Endothelial cell of umbilical vein (primary cell): ENCODE data around the gene FUT6. TPM values are rescaled to one million over a fixed set of nuclear protein-coding genes. Genes with fewer than 3 reads are reported as not detected.

Experiments used
- BruUV-seq: library from RNA; stranded (reverse); fragments of 400-500 nt; replicated peaks from 2 replicates; lab custom pipeline; 2021; lab: Mats Ljungman, UMichigan
- CTCF ChIA-PET: fragments of 300-600, 350-600 bp; sonication (Branson Sonifier 250); formaldehyde crosslinking; loops from one replicate; lab custom pipeline; 2021; ENCODE audit warnings: antibody characterized with exemption, inconsistent platforms; lab: Charles Lee
- POLR2A ChIA-PET: fragments of 300-600, 350-600 bp; sonication (Branson Sonifier 250); formaldehyde crosslinking; loops from one replicate; lab custom pipeline; 2021; ENCODE audit warnings: antibody characterized with exemption, inconsistent platforms; lab: Charles Lee
- DNase-seq: peaks from one replicate; pipeline ENCODE4 v3.0.0-alpha.2; 2011; ENCODE audit warnings: low read depth, low spot score
- FAIRE-seq: peaks from 2 replicates; lab custom pipeline; 2011; peaks lifted over from hg19 to GRCh38; lab: Jason Lieb, UNC
- H2AFZ ChIP-seq: 2 replicates; pipeline ENCODE4 v1.6.0; 2012; ENCODE audit warnings: low read depth, low read length, control low read depth, inconsistent platforms
- H3K27ac ChIP-seq: 2 replicates; pipeline ENCODE4 v1.5.1; 2011; ENCODE audit warnings: low read depth, mild to moderate bottlenecking, control low read depth, low read length, moderate library complexity; ENCODE audit not compliant: insufficient read depth
- H3K27me3 ChIP-seq, 2 experiments: 2 replicates each; pipeline versions ENCODE4 v1.6.0 to v1.6.1; 2011; ENCODE audit warnings: low read length in 2 of 2, mixed read lengths in 1 of 2; ENCODE audit not compliant: control insufficient read depth in 2 of 2, insufficient read depth in 2 of 2
- H3K36me3 ChIP-seq, 2 experiments: 2 replicates in 1 of 2; 3 replicates in 1 of 2; pipeline ENCODE4 v1.5.1; 2011; ENCODE audit warnings: low read length in 2 of 2, mild to moderate bottlenecking in 1 of 2, moderate library complexity in 1 of 2; ENCODE audit not compliant: control insufficient read depth in 2 of 2, insufficient read depth in 2 of 2; ENCODE audit errors: extremely low read depth in 1 of 2
- H3K4me1 ChIP-seq: 3 replicates; pipeline ENCODE4 v1.5.1; 2011; ENCODE audit warnings: mild to moderate bottlenecking, low read length; ENCODE audit not compliant: control insufficient read depth, insufficient read depth; ENCODE audit errors: extremely low read depth
- H3K4me2 ChIP-seq: 2 replicates; pipeline ENCODE4 v1.6.1; 2011; ENCODE audit warnings: low read length, control low read depth, mixed read lengths; ENCODE audit not compliant: insufficient read depth
- H3K4me3 ChIP-seq, 3 experiments: fragments of 200-600 bp in 1 of 3; sonication (generic), shearing (Covaris generic) in 1 of 3; replicated peaks in 1 of 3; 2 replicates each; pipeline ENCODE4 v1.5.1; 2011 to 2016; ENCODE audit warnings: control low read depth in 3 of 3, low read length in 3 of 3, mild to moderate bottlenecking in 2 of 3, inconsistent platforms in 1 of 3, low read depth in 1 of 3, moderate library complexity in 1 of 3; ENCODE audit not compliant: insufficient read depth in 1 of 3
- H3K79me2 ChIP-seq: 2 replicates; pipeline ENCODE4 v1.6.0; 2012; ENCODE audit warnings: low read length, inconsistent platforms; ENCODE audit not compliant: control insufficient read depth, insufficient read depth
- H3K9ac ChIP-seq: replicated peaks from 2 replicates; pipeline ENCODE3; 2011; ENCODE audit warnings: low read length, control low read depth; ENCODE audit not compliant: insufficient read depth; ENCODE audit errors: extremely low read depth
- H3K9me1 ChIP-seq: replicated peaks from 3 replicates; pipeline ENCODE4 v1.6.0; 2011; ENCODE audit warnings: mild to moderate bottlenecking, low read length; ENCODE audit not compliant: control insufficient read depth, insufficient read depth; ENCODE audit errors: extremely low read depth
- H3K9me3 ChIP-seq: replicated peaks from 2 replicates; pipeline ENCODE4 v1.5.1; 2012; ENCODE audit warnings: low read length, inconsistent platforms; ENCODE audit not compliant: control insufficient read depth, insufficient read depth
- H4K20me1 ChIP-seq: replicated peaks from 2 replicates; pipeline ENCODE3; 2011; ENCODE audit warnings: mild to moderate bottlenecking, low read length; ENCODE audit not compliant: control insufficient read depth, insufficient read depth; ENCODE audit errors: extremely low read depth
- EZH2 ChIP-seq: IDR thresholded peaks from 2 replicates; pipeline ENCODE4 v1.6.1; 2012; ENCODE audit warnings: borderline replicate concordance, low read depth, mild to moderate bottlenecking, moderate library complexity, low read length, inconsistent platforms; ENCODE audit not compliant: severe bottlenecking
- FOS ChIP-seq: IDR thresholded peaks from 2 replicates; pipeline ENCODE4 v1.6.1; 2011; ENCODE audit warnings: mild to moderate bottlenecking, low read length, moderate library complexity, borderline replicate concordance; ENCODE audit not compliant: insufficient read depth
- GATA2 ChIP-seq: IDR thresholded peaks from 2 replicates; pipeline ENCODE4 v1.7.0; 2011; ENCODE audit warnings: low read depth, mild to moderate bottlenecking, moderate library complexity, mixed read lengths, low read length; ENCODE audit not compliant: insufficient read length, insufficient read depth
- JUN ChIP-seq: IDR thresholded peaks from 2 replicates; pipeline ENCODE4 v1.6.1; 2011; ENCODE audit warnings: borderline replicate concordance, low read depth; ENCODE audit not compliant: insufficient read length, insufficient read depth
- MAX ChIP-seq: IDR thresholded peaks from 2 replicates; pipeline ENCODE4 v1.6.1; 2011; ENCODE audit not compliant: insufficient read depth, insufficient read length
- MYC ChIP-seq: IDR thresholded peaks from one replicate; pipeline ENCODE4 v1.6.1; 2011; ENCODE audit warnings: mild to moderate bottlenecking, low read depth, low read length
- POLR2A ChIP-seq: IDR thresholded peaks from 2 replicates; pipeline ENCODE4 v1.6.1; 2012; ENCODE audit warnings: low read depth, mild to moderate bottlenecking, control low read depth, low read length
- POLR2AphosphoS5 ChIP-seq: IDR thresholded peaks from 2 replicates; pipeline ENCODE4 v1.6.1; 2012; ENCODE audit warnings: low read depth, mild to moderate bottlenecking, control low read depth, low read length, moderate library complexity; ENCODE audit not compliant: insufficient read depth
- dilution Hi-C: fragments of 300-500 bp; cut with MboI; formaldehyde crosslinking; loops from one replicate; pipeline ENCODE4 v1.15.0; 2019; ENCODE audit warnings: low sequenced_read_pairs; ENCODE audit not compliant: extremely low pct_ligation_motif_present
- intact Hi-C: fragments of 100-400 bp; cut with micrococcal nuclease; formaldehyde crosslinking; loops from one replicate; pipeline ENCODE4 v1.10.0; 2022
- polyA plus RNA-seq, 4 experiments: library from polyadenylated mRNA; depleted of rRNA in 3 of 4; stranded (reverse) in 3 of 4; unstranded in 1 of 4; fragments of >200 nt; gene quantifications; 2 replicates each; pipeline versions ENCODE4 v1.2.1 to v1.2.3, GENCODE V29; 2011 to 2012; ENCODE audit warnings: missing spikeins in 1 of 4
- total RNA-seq: library from RNA; stranded (reverse); gene quantifications from 2 replicates; pipeline ENCODE4 v1.2.3, GENCODE V29; 2021
- TF ChIP-seq, protein P1 (sequence below), 2 donors: IDR thresholded peaks; 1 replicate in 1 of 2; 2 replicates in 1 of 2; pipeline ENCODE4 v1.5.1; 2011; ENCODE audit warnings: low read length in 2 of 2, mild to moderate bottlenecking in 2 of 2, moderate library complexity in 2 of 2, control low read depth in 1 of 2, inconsistent platforms in 1 of 2, low read depth in 1 of 2; ENCODE audit not compliant: insufficient read depth in 1 of 2; ENCODE audit errors: extremely low read depth in 1 of 2

FUT6 gene
- total and polyA plus RNA-seq, 2 donors (not counting 3 experiments of a cell fraction or from before 2014, with no cell fraction given): not detected

DNA sequence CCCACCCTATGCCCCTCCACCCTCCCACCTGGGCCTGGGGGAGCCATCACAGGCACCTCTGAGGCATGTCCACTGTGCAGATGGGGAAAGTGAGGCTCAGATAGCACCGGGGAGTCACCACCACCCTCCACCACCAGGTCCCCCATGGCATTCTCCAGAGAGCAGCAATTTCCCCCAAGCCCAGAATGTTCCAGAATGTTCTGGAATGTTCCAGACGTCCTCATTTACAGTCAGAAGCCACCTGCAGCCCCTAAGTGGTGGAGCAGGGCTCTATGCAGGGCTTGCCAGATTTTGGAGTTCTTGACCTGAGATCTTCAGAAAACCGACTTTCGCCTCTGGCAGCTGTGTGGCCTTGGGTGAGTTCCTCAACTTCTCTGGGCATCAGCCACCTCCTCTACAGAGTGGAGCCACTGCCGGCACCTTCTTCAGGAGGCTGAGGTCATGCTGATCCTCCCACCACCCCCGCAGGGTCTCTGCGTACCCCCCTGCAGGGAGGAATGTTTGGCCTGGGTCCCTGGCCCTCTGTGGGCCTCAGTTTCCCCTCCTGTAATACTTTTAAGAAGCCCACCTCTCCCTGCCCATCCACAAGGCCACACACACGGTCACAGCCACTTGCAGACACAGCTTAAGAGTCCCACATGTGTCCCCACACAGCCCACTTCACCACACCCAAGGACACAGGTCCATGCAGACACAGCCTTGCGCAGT is 24.7 kb upstream of the FUT6 start:
- Histone ChIP-seq H3K27ac (no peak overlapping the region), H3K36me3 (no peaks in the 10 kb centered on the region), H3K9ac (no peak overlapping the region), H3K27me3 (no peaks in the 10 kb centered on the region), H3K9me1 (no peaks in the 10 kb centered on the region), H3K9me3 (no peaks in the 10 kb centered on the region), H3K4me1 (no peaks in the 10 kb centered on the region), H2AFZ (no peak overlapping the region), H4K20me1 (no peaks in the 10 kb centered on the region), H3K4me2 (no peak overlapping the region), H3K79me2 (no peaks in the 10 kb centered on the region), H3K4me3 (no peak overlapping the region)
- POLR2A ChIA-PET: interaction anchor here (0.6 kb wide), 1 partner anchor 129 kb away, joined by 3 read pairs; no protein-coding TSS in a partner anchor
- intact Hi-C loops (no loop called here), dilution Hi-C loops (no loop called here)
- no peak for TF ChIP-seq MYC
- no peak for TF ChIP-seq MAX
- TF ChIP-seq JUN: no peak
- no peak for TF ChIP-seq POLR2A
- TF ChIP-seq POLR2AphosphoS5: no peak
- no peak for TF ChIP-seq FOS
- CTCF ChIA-PET: no interaction called here
- FAIRE-seq: no peak
- no TSS peak for BruUV-seq
- DNase-seq: no peak

- Histone ChIP-seq H3K4me1 (no peaks in the 10 kb centered on the region), H3K9ac (no peak overlapping the region), H4K20me1 (no peaks in the 10 kb centered on the region), H3K4me3 (no peak overlapping the region), H3K36me3 (no peaks in the 10 kb centered on the region), H3K27me3 (no peaks in the 10 kb centered on the region), H3K9me3 (no peaks in the 10 kb centered on the region), H3K27ac (no peak overlapping the region), H3K4me2 (no peak overlapping the region), H3K9me1 (no peaks in the 10 kb centered on the region), H2AFZ (no peak overlapping the region), H3K79me2 (no peaks in the 10 kb centered on the region)
- TF ChIP-seq POLR2AphosphoS5 (no peak), GATA2 (no peak), FOS (no peak), MYC (no peak), JUN (no peak), MAX (no peak), POLR2A (no peak), EZH2 (no peak)
- TF ChIP-seq, protein P1, sequence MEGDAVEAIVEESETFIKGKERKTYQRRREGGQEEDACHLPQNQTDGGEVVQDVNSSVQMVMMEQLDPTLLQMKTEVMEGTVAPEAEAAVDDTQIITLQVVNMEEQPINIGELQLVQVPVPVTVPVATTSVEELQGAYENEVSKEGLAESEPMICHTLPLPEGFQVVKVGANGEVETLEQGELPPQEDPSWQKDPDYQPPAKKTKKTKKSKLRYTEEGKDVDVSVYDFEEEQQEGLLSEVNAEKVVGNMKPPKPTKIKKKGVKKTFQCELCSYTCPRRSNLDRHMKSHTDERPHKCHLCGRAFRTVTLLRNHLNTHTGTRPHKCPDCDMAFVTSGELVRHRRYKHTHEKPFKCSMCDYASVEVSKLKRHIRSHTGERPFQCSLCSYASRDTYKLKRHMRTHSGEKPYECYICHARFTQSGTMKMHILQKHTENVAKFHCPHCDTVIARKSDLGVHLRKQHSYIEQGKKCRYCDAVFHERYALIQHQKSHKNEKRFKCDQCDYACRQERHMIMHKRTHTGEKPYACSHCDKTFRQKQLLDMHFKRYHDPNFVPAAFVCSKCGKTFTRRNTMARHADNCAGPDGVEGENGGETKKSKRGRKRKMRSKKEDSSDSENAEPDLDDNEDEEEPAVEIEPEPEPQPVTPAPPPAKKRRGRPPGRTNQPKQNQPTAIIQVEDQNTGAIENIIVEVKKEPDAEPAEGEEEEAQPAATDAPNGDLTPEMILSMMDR (IDR thresholded peaks at IDR 0.05; ENCODE audit: extremely low read depth in 1 of 2, insufficient read depth in 1 of 2, low read depth in 1 of 2, low read length in 2 of 2): no peak
- DNase-seq (no peak), FAIRE-seq (no peak)
- dilution Hi-C loops (no loop called here), intact Hi-C loops (no loop called here)
- CTCF ChIA-PET: no interaction called here
- no TSS peak for BruUV-seq
- POLR2A ChIA-PET: no interaction called here
Observed at GRCh38 chr19:5863030-5863665, 23.6 kb upstream of the FUT6 start.
